Measurements from ENCODE around the gene PRRC2A. TPM values are rescaled to one million over a fixed set of nuclear protein-coding genes. Genes with fewer than 3 reads are reported as not detected.

The PRRC2A gene
- total RNA-seq, 1 experiment from 2014 or later, result 383 TPM

- Histone ChIP-seq H3K4me1 (ENCODE audit: insufficient read depth, low read length) (no peaks in the 10 kb centered on the region), H3K27ac (ENCODE audit: insufficient read length, low read depth, low read length) (no peak overlapping the region), H3K18ac (ENCODE audit: insufficient read length, low read depth, low read length) (no peak overlapping the region), H3K9me3 (ENCODE audit: control insufficient read depth, low read depth, low read length) (no peaks in the 10 kb centered on the region), H2BK120ac (ENCODE audit: low read depth, low read length, poor library complexity, severe bottlenecking) (no peak overlapping the region), H2BK20ac (ENCODE audit: low read depth, low read length, poor library complexity, severe bottlenecking) (no peak overlapping the region), H4K91ac (ENCODE audit: insufficient read length, low read depth, low read length) (no peak overlapping the region), H4K8ac (replicated peaks; ENCODE audit: insufficient read length, low read depth, low read length) (no peak overlapping the region), H2BK5ac (ENCODE audit: insufficient read length, low read length) (no peak overlapping the region), H3K23me2 (ENCODE audit: insufficient read length, low read depth, low read length, poor library complexity, severe bottlenecking) (no peaks in the 10 kb centered on the region), H4K20me1 (ENCODE audit: control insufficient read depth, insufficient read depth, insufficient read length) (peaks cover 2% of the 10 kb centered on the region), H3T11ph (ENCODE audit: low read length) (no peak overlapping the region), H2AFZ (ENCODE audit: low read length) (no peak overlapping the region), H3K4me2 (ENCODE audit: insufficient read depth, insufficient read length, low read length) (no peak overlapping the region), H2BK12ac (ENCODE audit: insufficient read length, low read depth, low read length) (no peak overlapping the region), H3K14ac (ENCODE audit: insufficient read depth, low read length) (no peak overlapping the region), H3K23ac (ENCODE audit: insufficient read length, low read depth, low read length) (no peak overlapping the region), H3K4ac (ENCODE audit: low read depth, low read length) (no peak overlapping the region), H2BK15ac (ENCODE audit: low read depth, low read length) (no peak overlapping the region; the same call in 1 of the 2 replicates), H3K79me2 (ENCODE audit: insufficient read depth, low read length) (no peaks in the 10 kb centered on the region), H2AK5ac (ENCODE audit: insufficient read length, low read length) (no peak overlapping the region), H3K27me3 (ENCODE audit: insufficient read depth, low read length) (no peaks in the 10 kb centered on the region), H3K56ac (ENCODE audit: insufficient read length, low read depth, low read length) (no peak overlapping the region), H4K5ac (ENCODE audit: insufficient read length, low read depth, low read length) (no peak overlapping the region), H3K9ac (ENCODE audit: extremely low read depth, insufficient read length, low read length) (no peak overlapping the region), H3K79me1 (ENCODE audit: insufficient read depth, low read depth, low read length, poor library complexity, severe bottlenecking) (no peaks in the 10 kb centered on the region)
- Mint-ChIP-seq H3K36me3 (ENCODE audit: insufficient read depth in 1 of 3, low read depth in 3 of 3) (peaks cover 80 to 100% (median 100%) of the 10 kb centered on the region in 3 experiments), H3K27me3 (ENCODE audit: low read depth) (no peaks in the 10 kb centered on the region), H3K4me3 (no peak overlapping the region), H3K4me1 (0 out of 4 replicates have a peak, but pooled peaks cover 0 to 3% of the 10 kb centered on the region in 2 experiments), H3K27ac (peak overlapping the region; percentile 70 to 93 (median 81); a peak in 5 of 7 replicates), H3K9me3 (no peaks in the 10 kb centered on the region)
- TF ChIP-seq CTCF (conservative IDR thresholded peaks at IDR 0.05), result no peak
- no peak for DNase-seq
- WGBS (ENCODE audit: extremely low coverage, insufficient read length, low lambda C conversion rate), result no CpG with 5 or more reads among the region's 26 CpGs
Observed at GRCh38 chr6:31632279-31632946, 11.9 kb downstream of the PRRC2A start.

Data from H9 (cell line).